Keratinocyte (primary cell): ENCODE data around the gene CTAGE9. TPM values are rescaled to one million over a fixed set of nuclear protein-coding genes. Genes with fewer than 3 reads are reported as not detected.

ENCODE experiments used
- DNase-seq: peaks from one replicate; pipeline ENCODE4 v3.0.0-alpha.2; 2011; ENCODE audit warnings: low read depth, missing footprints, low spot score
- FAIRE-seq: peaks from 2 replicates; lab custom pipeline; 2011; peaks lifted over from hg19 to GRCh38; lab: Jason Lieb, UNC
- H2AFZ ChIP-seq: 2 replicates; pipeline ENCODE4 v1.6.0; 2012; ENCODE audit warnings: low read length, control low read depth, inconsistent platforms; ENCODE audit not compliant: control insufficient read depth
- H3K27ac ChIP-seq: 2 replicates; pipeline ENCODE4 v1.5.1; 2011; ENCODE audit warnings: low read length; ENCODE audit not compliant: control insufficient read depth, insufficient read depth
- H3K27me3 ChIP-seq: 3 replicates; pipeline ENCODE4 v1.6.0; 2011; ENCODE audit warnings: low read length; ENCODE audit not compliant: control insufficient read depth, insufficient read depth; ENCODE audit errors: extremely low read depth
- H3K36me3 ChIP-seq, 2 experiments: 2 replicates in 1 of 2; 3 replicates in 1 of 2; pipeline ENCODE4 v1.5.1; 2011; ENCODE audit warnings: low read length in 2 of 2, mild to moderate bottlenecking in 1 of 2; ENCODE audit not compliant: control insufficient read depth in 2 of 2, insufficient read depth in 2 of 2; ENCODE audit errors: extremely low read depth in 1 of 2
- H3K4me1 ChIP-seq: 3 replicates; pipeline ENCODE4 v1.5.1; 2011; ENCODE audit warnings: low read length; ENCODE audit not compliant: control insufficient read depth, insufficient read depth; ENCODE audit errors: extremely low read depth
- H3K4me2 ChIP-seq: 3 replicates; pipeline ENCODE4 v1.6.0; 2011; ENCODE audit warnings: low read depth, low read length; ENCODE audit not compliant: control insufficient read depth, insufficient read depth; ENCODE audit errors: extremely low read depth
- H3K4me3 ChIP-seq, 3 experiments: fragments of 200-600 bp in 1 of 3; sonication (generic) in 1 of 3; 2 replicates in 2 of 3; 3 replicates in 1 of 3; pipeline ENCODE4 v1.5.1; 2011 to 2016; ENCODE audit warnings: low read length in 3 of 3, mild to moderate bottlenecking in 3 of 3, control low read depth in 2 of 3, inconsistent platforms in 1 of 3, low read depth in 1 of 3, mixed read lengths in 1 of 3, mixed run types in 1 of 3, moderate library complexity in 1 of 3; ENCODE audit not compliant: control insufficient read depth in 2 of 3, insufficient read depth in 2 of 3; ENCODE audit errors: extremely low read depth in 1 of 3
- H3K79me2 ChIP-seq: 2 replicates; pipeline ENCODE4 v1.6.0; 2012; ENCODE audit warnings: low read length; ENCODE audit not compliant: control insufficient read depth, insufficient read depth
- H3K9ac ChIP-seq: 3 replicates; pipeline ENCODE4 v1.6.0; 2011; ENCODE audit warnings: low read length; ENCODE audit not compliant: control insufficient read depth, insufficient read depth; ENCODE audit errors: extremely low read depth
- H3K9me1 ChIP-seq: 3 replicates; pipeline ENCODE4 v1.6.0; 2011; ENCODE audit warnings: low read length; ENCODE audit not compliant: control insufficient read depth, insufficient read depth; ENCODE audit errors: extremely low read depth
- H3K9me3 ChIP-seq: 2 replicates; pipeline ENCODE4 v1.5.1; 2012; ENCODE audit warnings: low read depth, low read length; ENCODE audit not compliant: control insufficient read depth
- H4K20me1 ChIP-seq: 3 replicates; pipeline ENCODE4 v1.6.0; 2011; ENCODE audit warnings: low read length; ENCODE audit not compliant: control insufficient read depth, insufficient read depth; ENCODE audit errors: extremely low read depth
- EZH2 ChIP-seq: IDR thresholded peaks from one replicate; pipeline ENCODE4 v1.6.1; 2012; ENCODE audit warnings: inconsistent platforms, mild to moderate bottlenecking, low read length, moderate library complexity
- dilution Hi-C: fragments of 300-500 bp; cut with MboI; formaldehyde crosslinking; loops from one replicate; pipeline ENCODE4 v1.7.0; 2020; ENCODE audit warnings: low sequenced_read_pairs; ENCODE audit not compliant: extremely low pct_ligation_motif_present
- polyA plus RNA-seq, 5 experiments: library from polyadenylated mRNA; depleted of rRNA in 3 of 5; stranded (reverse) in 3 of 5; stranded (forward) in 1 of 5; unstranded in 1 of 5; fragments of >200 nt; gene quantifications; 1 replicate in 1 of 5; 2 replicates in 3 of 5; 3 replicates in 1 of 5; pipeline versions ENCODE4 v1.2.1 to v1.2.3, GENCODE V29; 2011 to 2012; ENCODE audit warnings: missing spikeins in 2 of 5, low read depth in 1 of 5, low replicate concordance in 1 of 5
- TF ChIP-seq, protein P1 (sequence below), 3 experiments: IDR thresholded peaks in 1 of 3; conservative IDR thresholded peaks in 1 of 3; optimal IDR thresholded peaks in 1 of 3; 2 replicates in 2 of 3; 3 replicates in 1 of 3; pipeline versions ENCODE3 to v1.5.1; 2011; ENCODE audit warnings: low read length in 3 of 3, mild to moderate bottlenecking in 3 of 3, moderate library complexity in 2 of 3, control low read depth in 1 of 3, inconsistent platforms in 1 of 3; ENCODE audit not compliant: insufficient read depth in 2 of 3; ENCODE audit errors: extremely low read depth in 1 of 3

The CTAGE9 gene
- polyA plus RNA-seq, 1 donor (not counting 4 experiments of a cell fraction or from before 2014, with no cell fraction given) = not detected

DNA sequence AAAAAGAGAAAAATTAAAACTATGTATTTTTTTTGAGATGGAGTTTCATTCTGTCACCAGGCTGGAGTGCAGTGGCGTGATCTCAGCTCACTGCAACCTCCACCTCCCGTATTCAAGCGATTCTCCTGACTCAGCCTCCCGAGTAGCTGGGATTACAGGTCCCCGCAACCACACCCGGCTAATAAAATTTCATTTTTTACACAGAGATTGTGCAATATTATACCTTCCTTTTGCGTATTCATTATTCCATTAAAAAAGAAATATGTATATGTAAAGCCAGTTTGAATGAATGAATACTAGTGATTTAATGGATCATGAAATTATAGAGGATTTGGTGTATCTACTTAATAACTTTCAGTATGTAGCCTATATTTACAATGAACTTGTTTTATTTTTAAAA is 38.2 kb upstream of the CTAGE9 start:
- Histone ChIP-seq H3K4me3 (no peak overlapping the region), H3K79me2 (no peaks in the 10 kb centered on the region), H3K4me2 (no peak overlapping the region), H3K9ac (no peak overlapping the region), H3K9me3 (no peaks in the 10 kb centered on the region), H3K4me1 (no peaks in the 10 kb centered on the region), H3K36me3 (no peaks in the 10 kb centered on the region), H3K9me1 (no peaks in the 10 kb centered on the region), H4K20me1 (no peaks in the 10 kb centered on the region), H3K27ac (no peak overlapping the region), H3K27me3 (no peaks in the 10 kb centered on the region), H2AFZ (no peak overlapping the region)
- TF ChIP-seq EZH2 = no peak
- TF ChIP-seq, protein P1, sequence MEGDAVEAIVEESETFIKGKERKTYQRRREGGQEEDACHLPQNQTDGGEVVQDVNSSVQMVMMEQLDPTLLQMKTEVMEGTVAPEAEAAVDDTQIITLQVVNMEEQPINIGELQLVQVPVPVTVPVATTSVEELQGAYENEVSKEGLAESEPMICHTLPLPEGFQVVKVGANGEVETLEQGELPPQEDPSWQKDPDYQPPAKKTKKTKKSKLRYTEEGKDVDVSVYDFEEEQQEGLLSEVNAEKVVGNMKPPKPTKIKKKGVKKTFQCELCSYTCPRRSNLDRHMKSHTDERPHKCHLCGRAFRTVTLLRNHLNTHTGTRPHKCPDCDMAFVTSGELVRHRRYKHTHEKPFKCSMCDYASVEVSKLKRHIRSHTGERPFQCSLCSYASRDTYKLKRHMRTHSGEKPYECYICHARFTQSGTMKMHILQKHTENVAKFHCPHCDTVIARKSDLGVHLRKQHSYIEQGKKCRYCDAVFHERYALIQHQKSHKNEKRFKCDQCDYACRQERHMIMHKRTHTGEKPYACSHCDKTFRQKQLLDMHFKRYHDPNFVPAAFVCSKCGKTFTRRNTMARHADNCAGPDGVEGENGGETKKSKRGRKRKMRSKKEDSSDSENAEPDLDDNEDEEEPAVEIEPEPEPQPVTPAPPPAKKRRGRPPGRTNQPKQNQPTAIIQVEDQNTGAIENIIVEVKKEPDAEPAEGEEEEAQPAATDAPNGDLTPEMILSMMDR (optimal IDR thresholded peaks at IDR 0.05 in 1 of 3, IDR thresholded peaks at IDR 0.05 in 1 of 3, conservative IDR thresholded peaks at IDR 0.05 in 1 of 3; ENCODE audit: extremely low read depth in 1 of 3, insufficient read depth in 2 of 3, low read length in 3 of 3) = no peak
- no peak for DNase-seq
- no peak for FAIRE-seq
- dilution Hi-C loops = no loop called here

DNA sequence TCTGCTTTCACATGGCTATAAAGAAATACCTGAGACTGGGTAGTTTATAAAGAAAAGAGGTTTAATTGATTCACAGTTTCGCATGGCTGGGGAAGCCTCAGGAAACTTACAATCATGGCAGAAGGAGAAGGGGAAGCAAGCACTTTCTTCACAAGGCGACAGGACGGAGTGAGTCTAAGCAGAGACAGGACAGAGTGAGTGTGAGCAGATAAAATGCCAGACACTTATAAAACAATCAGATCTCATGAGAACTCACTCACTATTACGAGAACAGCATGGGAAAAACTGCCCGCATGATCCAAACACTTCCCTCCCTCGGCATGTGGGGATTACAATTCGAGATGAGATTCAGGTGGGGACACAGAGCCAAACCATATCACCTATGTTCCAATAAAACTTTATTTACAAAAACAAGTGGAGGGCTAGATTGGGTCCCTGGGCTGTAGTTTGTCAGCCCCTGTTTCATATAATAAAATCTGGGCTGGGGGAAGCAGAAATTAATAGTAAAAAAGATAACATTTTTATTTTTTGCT is 37.1 kb upstream of the CTAGE9 start:
- Histone ChIP-seq H2AFZ (no peak overlapping the region), H4K20me1 (no peaks in the 10 kb centered on the region), H3K4me1 (no peaks in the 10 kb centered on the region), H3K27ac (no peak overlapping the region), H3K9me3 (no peaks in the 10 kb centered on the region), H3K4me2 (no peak overlapping the region), H3K4me3 (no peak overlapping the region), H3K27me3 (no peaks in the 10 kb centered on the region), H3K9ac (no peak overlapping the region), H3K79me2 (no peaks in the 10 kb centered on the region), H3K9me1 (no peaks in the 10 kb centered on the region), H3K36me3 (no peaks in the 10 kb centered on the region)
- no peak for FAIRE-seq
- no peak for DNase-seq
- TF ChIP-seq, protein P1 (optimal IDR thresholded peaks at IDR 0.05 in 1 of 3, IDR thresholded peaks at IDR 0.05 in 1 of 3, conservative IDR thresholded peaks at IDR 0.05 in 1 of 3; ENCODE audit: extremely low read depth in 1 of 3, insufficient read depth in 2 of 3, low read length in 3 of 3) = no peak
- dilution Hi-C loops = no loop called here
